HEK293 (cell line): ENCODE data around the gene TUBB8.

Experiments
- CTCF ChIA-PET: fragments of 350-600 bp; formaldehyde crosslinking; extraction: SDS; loops from one replicate; lab custom pipeline; 2021; ENCODE audit warnings: antibody characterized with exemption; lab: Yijun Ruan, JAX
- POLR2A ChIA-PET: fragments of 300-600 bp; formaldehyde crosslinking; extraction: SDS; loops from one replicate; lab custom pipeline; 2020; ENCODE audit warnings: antibody characterized with exemption, inconsistent platforms; lab: Yijun Ruan, JAX
- H3K27ac ChIP-seq: fragments of 200-500 bp; sonication (Bioruptor generic); 2 replicates; pipeline ENCODE4 v1.5.1; 2014; ENCODE audit warnings: low read depth, low read length, control low read depth, inconsistent platforms; ENCODE audit errors: extremely low read depth
- H3K36me3 ChIP-seq, 2 experiments: fragments of 200-500 bp in 1 of 2; sonication (Bioruptor generic) in 1 of 2; 1 replicate in 1 of 2; 2 replicates in 1 of 2; pipeline ENCODE4 v1.5.1; 2014 to 2017; ENCODE audit warnings: inconsistent platforms in 2 of 2, low read length in 2 of 2; ENCODE audit not compliant: control insufficient read depth in 2 of 2, insufficient read depth in 1 of 2
- H3K4me1 ChIP-seq: fragments of 200-500 bp; sonication (Bioruptor generic); 2 replicates; pipeline ENCODE4 v1.5.1; 2014; ENCODE audit warnings: mild to moderate bottlenecking, low read length, inconsistent platforms; ENCODE audit not compliant: control insufficient read depth, insufficient read depth
- H3K4me3 ChIP-seq: 2 replicates; pipeline ENCODE4 v1.5.1; 2011; ENCODE audit warnings: low read depth, mild to moderate bottlenecking, control low read depth, low read length, moderate library complexity
- H3K9me3 ChIP-seq: fragments of 200-500 bp; sonication (Bioruptor generic); 2 replicates; pipeline ENCODE4 v1.5.1; 2014; ENCODE audit warnings: low read depth, low read length, inconsistent platforms; ENCODE audit not compliant: control insufficient read depth, insufficient read depth
- PRDM1 ChIP-seq: fragments of 450-650 bp; formaldehyde crosslinking; IDR thresholded peaks from 2 replicates; pipeline ENCODE4; 2016; ENCODE audit warnings: missing biosample characterization, missing genetic modification characterization
- ZBTB20 ChIP-seq: fragments of 450-650 bp; formaldehyde crosslinking; IDR thresholded peaks from 2 replicates; pipeline ENCODE4 v1.5.1; 2016; ENCODE audit warnings: missing biosample characterization, missing genetic modification characterization
- ZBTB21 ChIP-seq: fragments of 450-650 bp; formaldehyde crosslinking; IDR thresholded peaks from 2 replicates; pipeline ENCODE4 v1.5.1; 2017; ENCODE audit warnings: missing biosample characterization, missing genetic modification characterization
- ZNF169 ChIP-seq: fragments of 450-650 bp; formaldehyde crosslinking; IDR thresholded peaks from 2 replicates; pipeline ENCODE4 v1.5.1; 2016; ENCODE audit warnings: missing biosample characterization, missing genetic modification characterization
- ZNF239 ChIP-seq: fragments of 450-650 bp; formaldehyde crosslinking; IDR thresholded peaks from 2 replicates; pipeline ENCODE4 v1.5.1; 2016; ENCODE audit warnings: missing biosample characterization, missing genetic modification characterization
- ZNF266 ChIP-seq: fragments of 450-650 bp; formaldehyde crosslinking; IDR thresholded peaks from 2 replicates; pipeline ENCODE4 v1.5.1; 2016; ENCODE audit warnings: missing biosample characterization, missing genetic modification characterization, low read depth
- ZNF324 ChIP-seq: fragments of 450-650 bp; formaldehyde crosslinking; IDR thresholded peaks from 2 replicates; pipeline ENCODE4 v1.5.1; 2016; ENCODE audit warnings: missing biosample characterization, missing genetic modification characterization
- ZNF394 ChIP-seq: fragments of 450-650 bp; formaldehyde crosslinking; IDR thresholded peaks from 2 replicates; pipeline ENCODE4 v1.5.1; 2016; ENCODE audit warnings: missing biosample characterization, missing genetic modification characterization, mild to moderate bottlenecking, moderate library complexity, borderline replicate concordance
- ZNF529 ChIP-seq: fragments of 450-650 bp; formaldehyde crosslinking; IDR thresholded peaks from 2 replicates; pipeline ENCODE4 v1.5.1; 2017; ENCODE audit warnings: missing genetic modification characterization, missing biosample characterization; ENCODE audit not compliant: insufficient replicate concordance
- ZNF544 ChIP-seq: fragments of 450-650 bp; formaldehyde crosslinking; IDR thresholded peaks from 2 replicates; pipeline ENCODE4 v1.5.0; 2017; ENCODE audit warnings: missing biosample characterization, missing genetic modification characterization
- ZNF549 ChIP-seq: fragments of 450-650 bp; IDR thresholded peaks from 2 replicates; pipeline ENCODE4 v1.5.1; 2018; ENCODE audit warnings: missing biosample characterization, missing genetic modification characterization, mild to moderate bottlenecking, inconsistent platforms, moderate library complexity
- ZNF600 ChIP-seq: fragments of 450-650 bp; formaldehyde crosslinking; IDR thresholded peaks from 2 replicates; pipeline ENCODE4 v1.5.1; 2016; ENCODE audit warnings: missing biosample characterization, missing genetic modification characterization
- TF ChIP-seq, protein P1 (sequence below): fragments of 450-650 bp; formaldehyde crosslinking; IDR thresholded peaks from 2 replicates; pipeline ENCODE4 v1.5.1; 2016; ENCODE audit warnings: missing biosample characterization, missing genetic modification characterization
- TF ChIP-seq, protein P2 (sequence below): fragments of 450-650 bp; formaldehyde crosslinking; IDR thresholded peaks from 2 replicates; pipeline ENCODE4 v1.5.1; 2017; ENCODE audit warnings: missing biosample characterization, missing genetic modification characterization
- TF ChIP-seq, protein P3 (sequence below): fragments of 450-650 bp; formaldehyde crosslinking; IDR thresholded peaks from 2 replicates; pipeline ENCODE4 v1.5.1; 2016; ENCODE audit warnings: missing biosample characterization, missing genetic modification characterization, low read depth
- TF ChIP-seq, protein P4 (sequence below): fragments of 450-650 bp; formaldehyde crosslinking; IDR thresholded peaks from 2 replicates; pipeline ENCODE4 v1.5.1; 2016; ENCODE audit warnings: missing biosample characterization, missing genetic modification characterization, borderline replicate concordance
- TF ChIP-seq, protein P5 (sequence below): fragments of 450-650 bp; formaldehyde crosslinking; conservative IDR thresholded peaks from 2 replicates; pipeline ENCODE4 v1.5.1; 2016; ENCODE audit warnings: low read depth, missing biosample characterization, missing genetic modification characterization

Gene TUBB8

DNA sequence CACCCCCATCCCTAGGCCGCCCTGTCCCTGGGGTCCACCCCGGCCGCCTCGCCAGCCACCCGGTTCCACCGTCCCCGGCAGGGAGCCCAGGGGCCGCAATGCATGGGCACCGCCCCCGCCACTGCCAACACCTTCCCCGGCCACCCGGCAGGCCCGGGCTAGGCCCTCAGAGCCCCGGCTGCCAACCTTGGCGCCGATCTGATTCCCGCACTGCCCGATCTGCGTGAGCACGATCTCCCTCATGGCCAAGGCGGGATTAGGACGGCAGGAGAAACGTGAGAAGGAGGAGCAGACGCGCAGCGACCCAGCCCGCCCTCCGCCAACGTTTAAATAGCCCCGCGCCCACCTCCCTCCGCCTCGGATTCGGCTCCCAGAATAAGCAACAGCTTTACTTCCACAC is at the start of gene TUBB8:
Gene TUBB8, minus strand, starts transcription at position 301 of the 400 bp plus-strand sequence. Its CDS starts 58 bp downstream, at position 243.
- H3K27ac ChIP-seq: no peak within 1 kb of the TSS
- no peaks in the 10 kb centered on the region for H3K9me3 ChIP-seq
- H3K4me1 ChIP-seq: no peaks in the 10 kb centered on the region
- ChIA-PET CTCF (no interaction called here), POLR2A (no interaction called here)
- TF ChIP-seq, protein P1, sequence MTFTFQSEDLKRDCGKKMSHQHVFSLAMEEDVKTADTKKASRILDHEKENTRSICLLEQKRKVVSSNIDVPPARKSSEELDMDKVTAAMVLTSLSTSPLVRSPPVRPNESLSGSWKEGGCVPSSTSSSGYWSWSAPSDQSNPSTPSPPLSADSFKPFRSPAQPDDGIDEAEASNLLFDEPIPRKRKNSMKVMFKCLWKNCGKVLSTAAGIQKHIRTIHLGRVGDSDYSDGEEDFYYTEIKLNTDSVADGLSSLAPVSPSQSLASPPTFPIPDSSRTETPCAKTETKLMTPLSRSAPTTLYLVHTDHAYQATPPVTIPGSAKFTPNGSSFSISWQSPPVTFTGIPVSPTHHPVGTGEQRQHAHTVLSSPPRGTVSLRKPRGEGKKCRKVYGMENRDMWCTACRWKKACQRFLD (tag by site-specific recombination): no peak
- no peak for TF ChIP-seq ZNF544
- no peak for TF ChIP-seq ZNF266 (tag by site-specific recombination)
- no peak for TF ChIP-seq ZNF549
- TF ChIP-seq, protein P2, sequence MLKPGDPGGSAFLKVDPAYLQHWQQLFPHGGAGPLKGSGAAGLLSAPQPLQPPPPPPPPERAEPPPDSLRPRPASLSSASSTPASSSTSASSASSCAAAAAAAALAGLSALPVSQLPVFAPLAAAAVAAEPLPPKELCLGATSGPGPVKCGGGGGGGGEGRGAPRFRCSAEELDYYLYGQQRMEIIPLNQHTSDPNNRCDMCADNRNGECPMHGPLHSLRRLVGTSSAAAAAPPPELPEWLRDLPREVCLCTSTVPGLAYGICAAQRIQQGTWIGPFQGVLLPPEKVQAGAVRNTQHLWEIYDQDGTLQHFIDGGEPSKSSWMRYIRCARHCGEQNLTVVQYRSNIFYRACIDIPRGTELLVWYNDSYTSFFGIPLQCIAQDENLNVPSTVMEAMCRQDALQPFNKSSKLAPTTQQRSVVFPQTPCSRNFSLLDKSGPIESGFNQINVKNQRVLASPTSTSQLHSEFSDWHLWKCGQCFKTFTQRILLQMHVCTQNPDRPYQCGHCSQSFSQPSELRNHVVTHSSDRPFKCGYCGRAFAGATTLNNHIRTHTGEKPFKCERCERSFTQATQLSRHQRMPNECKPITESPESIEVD (tag by site-specific recombination): no peak
- no peak for TF ChIP-seq ZNF239 (tag by site-specific recombination)
- TF ChIP-seq ZNF600: no peak
- no peak for TF ChIP-seq ZNF324 (tag by site-specific recombination)
- TF ChIP-seq ZNF394: no peak
- TF ChIP-seq PRDM1 (tag by site-specific recombination): no peak
- no peak for TF ChIP-seq ZBTB21 (tag by site-specific recombination)
- TF ChIP-seq, protein P3, sequence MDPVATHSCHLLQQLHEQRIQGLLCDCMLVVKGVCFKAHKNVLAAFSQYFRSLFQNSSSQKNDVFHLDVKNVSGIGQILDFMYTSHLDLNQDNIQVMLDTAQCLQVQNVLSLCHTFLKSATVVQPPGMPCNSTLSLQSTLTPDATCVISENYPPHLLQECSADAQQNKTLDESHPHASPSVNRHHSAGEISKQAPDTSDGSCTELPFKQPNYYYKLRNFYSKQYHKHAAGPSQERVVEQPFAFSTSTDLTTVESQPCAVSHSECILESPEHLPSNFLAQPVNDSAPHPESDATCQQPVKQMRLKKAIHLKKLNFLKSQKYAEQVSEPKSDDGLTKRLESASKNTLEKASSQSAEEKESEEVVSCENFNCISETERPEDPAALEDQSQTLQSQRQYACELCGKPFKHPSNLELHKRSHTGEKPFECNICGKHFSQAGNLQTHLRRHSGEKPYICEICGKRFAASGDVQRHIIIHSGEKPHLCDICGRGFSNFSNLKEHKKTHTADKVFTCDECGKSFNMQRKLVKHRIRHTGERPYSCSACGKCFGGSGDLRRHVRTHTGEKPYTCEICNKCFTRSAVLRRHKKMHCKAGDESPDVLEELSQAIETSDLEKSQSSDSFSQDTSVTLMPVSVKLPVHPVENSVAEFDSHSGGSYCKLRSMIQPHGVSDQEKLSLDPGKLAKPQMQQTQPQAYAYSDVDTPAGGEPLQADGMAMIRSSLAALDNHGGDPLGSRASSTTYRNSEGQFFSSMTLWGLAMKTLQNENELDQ (tag by site-specific recombination): no peak
- no peak for TF ChIP-seq ZNF529 (tag by site-specific recombination)
- TF ChIP-seq, protein P4, sequence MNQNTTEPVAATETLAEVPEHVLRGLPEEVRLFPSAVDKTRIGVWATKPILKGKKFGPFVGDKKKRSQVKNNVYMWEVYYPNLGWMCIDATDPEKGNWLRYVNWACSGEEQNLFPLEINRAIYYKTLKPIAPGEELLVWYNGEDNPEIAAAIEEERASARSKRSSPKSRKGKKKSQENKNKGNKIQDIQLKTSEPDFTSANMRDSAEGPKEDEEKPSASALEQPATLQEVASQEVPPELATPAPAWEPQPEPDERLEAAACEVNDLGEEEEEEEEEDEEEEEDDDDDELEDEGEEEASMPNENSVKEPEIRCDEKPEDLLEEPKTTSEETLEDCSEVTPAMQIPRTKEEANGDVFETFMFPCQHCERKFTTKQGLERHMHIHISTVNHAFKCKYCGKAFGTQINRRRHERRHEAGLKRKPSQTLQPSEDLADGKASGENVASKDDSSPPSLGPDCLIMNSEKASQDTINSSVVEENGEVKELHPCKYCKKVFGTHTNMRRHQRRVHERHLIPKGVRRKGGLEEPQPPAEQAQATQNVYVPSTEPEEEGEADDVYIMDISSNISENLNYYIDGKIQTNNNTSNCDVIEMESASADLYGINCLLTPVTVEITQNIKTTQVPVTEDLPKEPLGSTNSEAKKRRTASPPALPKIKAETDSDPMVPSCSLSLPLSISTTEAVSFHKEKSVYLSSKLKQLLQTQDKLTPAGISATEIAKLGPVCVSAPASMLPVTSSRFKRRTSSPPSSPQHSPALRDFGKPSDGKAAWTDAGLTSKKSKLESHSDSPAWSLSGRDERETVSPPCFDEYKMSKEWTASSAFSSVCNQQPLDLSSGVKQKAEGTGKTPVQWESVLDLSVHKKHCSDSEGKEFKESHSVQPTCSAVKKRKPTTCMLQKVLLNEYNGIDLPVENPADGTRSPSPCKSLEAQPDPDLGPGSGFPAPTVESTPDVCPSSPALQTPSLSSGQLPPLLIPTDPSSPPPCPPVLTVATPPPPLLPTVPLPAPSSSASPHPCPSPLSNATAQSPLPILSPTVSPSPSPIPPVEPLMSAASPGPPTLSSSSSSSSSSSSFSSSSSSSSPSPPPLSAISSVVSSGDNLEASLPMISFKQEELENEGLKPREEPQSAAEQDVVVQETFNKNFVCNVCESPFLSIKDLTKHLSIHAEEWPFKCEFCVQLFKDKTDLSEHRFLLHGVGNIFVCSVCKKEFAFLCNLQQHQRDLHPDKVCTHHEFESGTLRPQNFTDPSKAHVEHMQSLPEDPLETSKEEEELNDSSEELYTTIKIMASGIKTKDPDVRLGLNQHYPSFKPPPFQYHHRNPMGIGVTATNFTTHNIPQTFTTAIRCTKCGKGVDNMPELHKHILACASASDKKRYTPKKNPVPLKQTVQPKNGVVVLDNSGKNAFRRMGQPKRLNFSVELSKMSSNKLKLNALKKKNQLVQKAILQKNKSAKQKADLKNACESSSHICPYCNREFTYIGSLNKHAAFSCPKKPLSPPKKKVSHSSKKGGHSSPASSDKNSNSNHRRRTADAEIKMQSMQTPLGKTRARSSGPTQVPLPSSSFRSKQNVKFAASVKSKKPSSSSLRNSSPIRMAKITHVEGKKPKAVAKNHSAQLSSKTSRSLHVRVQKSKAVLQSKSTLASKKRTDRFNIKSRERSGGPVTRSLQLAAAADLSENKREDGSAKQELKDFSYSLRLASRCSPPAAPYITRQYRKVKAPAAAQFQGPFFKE: no peak
- no peak for TF ChIP-seq ZNF169
- TF ChIP-seq, protein P5, sequence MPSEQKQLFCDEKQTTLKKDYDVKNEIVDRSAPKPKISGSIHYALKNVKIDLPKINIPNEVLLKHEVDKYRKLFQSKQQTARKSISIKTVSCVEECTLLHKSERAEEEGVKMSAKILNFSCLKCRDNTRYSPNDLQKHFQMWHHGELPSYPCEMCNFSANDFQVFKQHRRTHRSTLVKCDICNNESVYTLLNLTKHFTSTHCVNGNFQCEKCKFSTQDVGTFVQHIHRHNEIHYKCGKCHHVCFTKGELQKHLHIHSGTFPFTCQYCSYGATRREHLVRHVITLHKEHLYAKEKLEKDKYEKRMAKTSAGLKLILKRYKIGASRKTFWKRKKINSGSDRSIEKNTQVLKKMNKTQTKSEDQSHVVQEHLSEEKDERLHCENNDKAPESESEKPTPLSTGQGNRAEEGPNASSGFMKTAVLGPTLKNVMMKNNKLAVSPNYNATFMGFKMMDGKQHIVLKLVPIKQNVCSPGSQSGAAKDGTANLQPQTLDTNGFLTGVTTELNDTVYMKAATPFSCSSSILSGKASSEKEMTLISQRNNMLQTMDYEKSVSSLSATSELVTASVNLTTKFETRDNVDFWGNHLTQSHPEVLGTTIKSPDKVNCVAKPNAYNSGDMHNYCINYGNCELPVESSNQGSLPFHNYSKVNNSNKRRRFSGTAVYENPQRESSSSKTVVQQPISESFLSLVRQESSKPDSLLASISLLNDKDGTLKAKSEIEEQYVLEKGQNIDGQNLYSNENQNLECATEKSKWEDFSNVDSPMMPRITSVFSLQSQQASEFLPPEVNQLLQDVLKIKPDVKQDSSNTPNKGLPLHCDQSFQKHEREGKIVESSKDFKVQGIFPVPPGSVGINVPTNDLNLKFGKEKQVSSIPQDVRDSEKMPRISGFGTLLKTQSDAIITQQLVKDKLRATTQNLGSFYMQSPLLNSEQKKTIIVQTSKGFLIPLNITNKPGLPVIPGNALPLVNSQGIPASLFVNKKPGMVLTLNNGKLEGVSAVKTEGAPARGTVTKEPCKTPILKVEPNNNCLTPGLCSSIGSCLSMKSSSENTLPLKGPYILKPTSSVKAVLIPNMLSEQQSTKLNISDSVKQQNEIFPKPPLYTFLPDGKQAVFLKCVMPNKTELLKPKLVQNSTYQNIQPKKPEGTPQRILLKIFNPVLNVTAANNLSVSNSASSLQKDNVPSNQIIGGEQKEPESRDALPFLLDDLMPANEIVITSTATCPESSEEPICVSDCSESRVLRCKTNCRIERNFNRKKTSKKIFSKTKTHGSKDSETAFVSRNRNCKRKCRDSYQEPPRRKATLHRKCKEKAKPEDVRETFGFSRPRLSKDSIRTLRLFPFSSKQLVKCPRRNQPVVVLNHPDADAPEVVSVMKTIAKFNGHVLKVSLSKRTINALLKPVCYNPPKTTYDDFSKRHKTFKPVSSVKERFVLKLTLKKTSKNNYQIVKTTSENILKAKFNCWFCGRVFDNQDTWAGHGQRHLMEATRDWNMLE: no peak
- TF ChIP-seq ZBTB20: no peak
- H3K4me3 ChIP-seq: no peak within 1 kb of the TSS
- H3K36me3 ChIP-seq: no peaks in the 10 kb centered on the region
